Measurements from ENCODE around the gene FGFR2. TPM values are rescaled to one million over a fixed set of nuclear protein-coding genes. Genes with fewer than 3 reads are reported as not detected.
"Not testable (repeated sequence)": the region's sequence is repeated elsewhere in the genome, so short reads cannot be mapped to it uniquely, and the experiment has no call there.

Gene FGFR2
- polyA plus RNA-seq, 4 donors, result 1.1 to 31.2 (median 2.6) TPM

GRCh38 chr10:121525251-121526134 is 72.8 kb downstream of the FGFR2 start:
- FAIRE-seq, result no peak
- 39 to 57% (median 50%) methylated on average over 16 of the region's 16 CpGs for WGBS, 3 donors

DNA sequence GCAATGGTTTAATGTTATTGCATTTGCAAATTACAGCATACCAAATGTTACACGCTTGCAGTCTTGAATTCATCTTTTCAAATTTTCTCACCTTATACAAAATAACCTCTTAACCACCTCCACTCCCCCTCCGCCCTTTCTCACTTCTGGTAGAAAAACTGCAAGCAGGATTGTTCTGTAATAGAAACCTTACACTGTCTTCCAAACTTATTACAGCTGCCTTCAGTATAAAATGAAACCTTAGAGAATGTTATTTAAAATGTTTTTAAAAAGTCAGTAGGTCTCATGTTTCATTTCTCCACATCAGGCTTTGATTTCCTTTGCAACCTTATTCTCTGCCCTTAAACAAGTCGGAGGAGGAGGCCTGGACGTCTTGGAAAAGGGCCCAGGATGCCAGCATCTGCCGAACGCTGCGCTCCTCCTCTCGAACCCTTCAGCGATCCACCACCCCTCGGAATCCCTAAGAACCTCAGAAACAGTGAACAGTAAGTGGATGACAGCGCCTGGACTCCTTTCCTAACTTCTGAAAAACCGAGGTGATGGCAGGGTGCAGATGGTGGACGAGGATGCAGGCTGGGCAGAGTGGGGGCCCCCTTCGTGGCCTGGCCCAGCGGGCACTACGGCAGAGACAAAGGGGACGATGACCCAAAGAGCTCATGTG is 74.0 kb downstream of the FGFR2 start:
- Histone ChIP-seq H3K4me1 (ENCODE audit: control insufficient read depth in 3 of 3, insufficient read depth in 2 of 3, low read depth in 1 of 3, low read length in 2 of 3) (peaks cover 0 to 27% (median 3%) of the 10 kb centered on the region in 3 donors), H3K9me3 (ENCODE audit: control insufficient read depth in 2 of 2, insufficient read depth in 1 of 2, low read depth in 1 of 2, low read length in 1 of 2) (no peaks in the 10 kb centered on the region), H3K4me3 (ENCODE audit: low read depth in 1 of 3, low read length in 3 of 3) (no peak overlapping the region), H3K27me3 (ENCODE audit: control insufficient read depth in 3 of 3, insufficient read depth in 3 of 3, low read length in 3 of 3) (no peaks in the 10 kb centered on the region), H3K36me3 (ENCODE audit: control insufficient read depth in 3 of 3, insufficient read depth in 2 of 3, low read depth in 1 of 3, low read length in 3 of 3) (peaks cover 0 to 12% (median 0%) of the 10 kb centered on the region in 3 donors), H3K27ac (ENCODE audit: low read depth in 1 of 3, low read length in 2 of 3) (peak overlapping the region in 1 of 3 donors; percentile 4)
- 77 to 89% (median 79%) methylated on average over 17 of the region's 17 CpGs for WGBS, 3 donors
- FAIRE-seq (no peak), DNase-seq (no peak)

More at GRCh38 chr10:121525251-121526134, 72.8 kb downstream of the FGFR2 start:
- H3K9me3 ChIP-seq (ENCODE audit: control insufficient read depth in 2 of 2, insufficient read depth in 1 of 2, low read depth in 1 of 2, low read length in 1 of 2), result no peaks in the 10 kb centered on the region
- no peaks in the 10 kb centered on the region for H3K27me3 ChIP-seq (ENCODE audit: control insufficient read depth in 3 of 3, insufficient read depth in 3 of 3, low read length in 3 of 3)
- H3K4me1 ChIP-seq (ENCODE audit: control insufficient read depth in 3 of 3, insufficient read depth in 2 of 3, low read depth in 1 of 3, low read length in 2 of 3), result peaks cover 0 to 27% (median 3%) of the 10 kb centered on the region in 3 donors
- peak; percentile 12 to 42 for DNase-seq
- H3K4me3 ChIP-seq (ENCODE audit: low read depth in 1 of 3, low read length in 3 of 3), result no peak overlapping the region
- no peak overlapping the region for H3K27ac ChIP-seq (ENCODE audit: low read depth in 1 of 3, low read length in 2 of 3)
- H3K36me3 ChIP-seq (ENCODE audit: control insufficient read depth in 3 of 3, insufficient read depth in 2 of 3, low read depth in 1 of 3, low read length in 3 of 3), result peaks cover 0 to 8% (median 0%) of the 10 kb centered on the region in 3 donors

- no peaks in the 10 kb centered on the region for H3K9me3 ChIP-seq (ENCODE audit: control insufficient read depth in 2 of 2, insufficient read depth in 1 of 2, low read depth in 1 of 2, low read length in 1 of 2)
- H3K4me3 ChIP-seq (ENCODE audit: low read depth in 1 of 3, low read length in 3 of 3), result no peak overlapping the region
- WGBS, 3 donors, result 71 to 82% (median 75%) methylated on average over 1 of the region's 1 CpG
- H3K27me3 ChIP-seq (ENCODE audit: control insufficient read depth in 3 of 3, insufficient read depth in 3 of 3, low read length in 3 of 3), result no peaks in the 10 kb centered on the region
- H3K36me3 ChIP-seq (ENCODE audit: control insufficient read depth in 3 of 3, insufficient read depth in 2 of 3, low read depth in 1 of 3, low read length in 3 of 3), result peaks cover 0 to 19% (median 0%) of the 10 kb centered on the region in 3 donors
- FAIRE-seq (no peak), DNase-seq (no peak)
- peaks cover 0 to 27% (median 3%) of the 10 kb centered on the region in 3 donors for H3K4me1 ChIP-seq (ENCODE audit: control insufficient read depth in 3 of 3, insufficient read depth in 2 of 3, low read depth in 1 of 3, low read length in 2 of 3)
- peak overlapping the region in 1 of 3 donors; percentile 59 for H3K27ac ChIP-seq (ENCODE audit: low read depth in 1 of 3, low read length in 2 of 3)
Measured at GRCh38 chr10:121522831-121523230, 75.4 kb downstream of the FGFR2 start.

DNA sequence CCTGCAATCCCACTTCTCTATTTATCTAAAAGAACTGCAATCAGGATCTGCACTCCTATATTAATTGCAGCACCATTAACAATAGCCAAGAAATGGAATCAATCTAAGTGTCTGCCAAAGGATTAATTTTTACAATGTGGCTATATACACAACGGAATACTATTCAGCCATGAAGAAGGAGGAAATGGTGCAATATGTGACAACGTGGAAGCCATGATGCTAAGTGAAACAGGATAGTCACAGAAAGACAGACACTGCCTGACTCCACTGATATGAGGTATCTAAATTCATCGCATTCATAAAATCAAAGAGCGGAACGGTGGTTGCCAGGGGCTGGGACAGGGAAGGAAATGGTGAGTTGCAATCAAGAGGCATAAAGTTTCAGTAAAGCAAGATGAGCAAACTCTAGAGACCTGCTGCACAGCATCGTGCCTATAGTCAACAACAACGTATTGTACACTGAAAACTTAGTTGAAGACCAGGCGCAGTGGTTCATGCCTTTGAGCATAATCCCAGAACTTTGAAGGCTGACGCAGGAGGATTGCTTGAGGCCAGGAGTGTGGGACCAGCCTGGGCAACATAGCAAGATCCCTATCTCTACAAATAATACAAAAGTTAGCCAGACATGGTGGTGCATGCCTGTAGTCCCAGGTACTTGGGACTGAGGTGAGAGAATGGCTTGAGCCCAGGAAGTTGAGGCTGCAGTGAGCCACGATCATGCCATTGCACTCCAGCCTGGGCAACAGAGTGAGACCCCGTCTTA is 76.3 kb downstream of the FGFR2 start:
- Histone ChIP-seq H3K27ac (ENCODE audit: low read depth in 1 of 3, low read length in 2 of 3) (no peak overlapping the region), H3K4me1 (ENCODE audit: control insufficient read depth in 3 of 3, insufficient read depth in 2 of 3, low read depth in 1 of 3, low read length in 2 of 3) (peaks cover 0 to 27% (median 3%) of the 10 kb centered on the region in 3 donors), H3K27me3 (ENCODE audit: control insufficient read depth in 3 of 3, insufficient read depth in 3 of 3, low read length in 3 of 3) (no peaks in the 10 kb centered on the region), H3K9me3 (ENCODE audit: control insufficient read depth in 2 of 2, insufficient read depth in 1 of 2, low read depth in 1 of 2, low read length in 1 of 2) (no peaks in the 10 kb centered on the region), H3K4me3 (ENCODE audit: low read depth in 1 of 3, low read length in 3 of 3) (no peak overlapping the region), H3K36me3 (ENCODE audit: control insufficient read depth in 3 of 3, insufficient read depth in 2 of 3, low read depth in 1 of 3, low read length in 3 of 3) (peaks cover 0 to 24% (median 0%) of the 10 kb centered on the region in 3 donors)
- FAIRE-seq, result no peak
- WGBS, 3 donors, result 80 to 87% (median 84%) methylated on average over 11 of the region's 11 CpGs
- no peak for DNase-seq

- H3K27me3 ChIP-seq (ENCODE audit: control insufficient read depth in 3 of 3, insufficient read depth in 3 of 3, low read length in 3 of 3); FAIRE-seq; H3K27ac ChIP-seq (ENCODE audit: low read depth in 1 of 3, low read length in 2 of 3); H3K9me3 ChIP-seq (ENCODE audit: control insufficient read depth in 2 of 2, insufficient read depth in 1 of 2, low read depth in 1 of 2, low read length in 1 of 2); H3K4me3 ChIP-seq (ENCODE audit: low read depth in 1 of 3, low read length in 3 of 3); DNase-seq: not testable (repeated sequence)
- Histone ChIP-seq H3K36me3 (ENCODE audit: control insufficient read depth in 3 of 3, insufficient read depth in 2 of 3, low read depth in 1 of 3, low read length in 3 of 3) (peaks cover 0 to 18% (median 0%) of the 10 kb centered on the region in 3 donors), H3K4me1 (ENCODE audit: control insufficient read depth in 3 of 3, insufficient read depth in 2 of 3, low read depth in 1 of 3, low read length in 2 of 3) (peaks cover 0 to 23% (median 3%) of the 10 kb centered on the region in 3 donors)
- WGBS, 3 donors, result 93 to 94% (median 94%) methylated on average over 6 of the region's 6 CpGs
Measured at GRCh38 chr10:121520526-121520925, 77.7 kb downstream of the FGFR2 start.

DNA sequence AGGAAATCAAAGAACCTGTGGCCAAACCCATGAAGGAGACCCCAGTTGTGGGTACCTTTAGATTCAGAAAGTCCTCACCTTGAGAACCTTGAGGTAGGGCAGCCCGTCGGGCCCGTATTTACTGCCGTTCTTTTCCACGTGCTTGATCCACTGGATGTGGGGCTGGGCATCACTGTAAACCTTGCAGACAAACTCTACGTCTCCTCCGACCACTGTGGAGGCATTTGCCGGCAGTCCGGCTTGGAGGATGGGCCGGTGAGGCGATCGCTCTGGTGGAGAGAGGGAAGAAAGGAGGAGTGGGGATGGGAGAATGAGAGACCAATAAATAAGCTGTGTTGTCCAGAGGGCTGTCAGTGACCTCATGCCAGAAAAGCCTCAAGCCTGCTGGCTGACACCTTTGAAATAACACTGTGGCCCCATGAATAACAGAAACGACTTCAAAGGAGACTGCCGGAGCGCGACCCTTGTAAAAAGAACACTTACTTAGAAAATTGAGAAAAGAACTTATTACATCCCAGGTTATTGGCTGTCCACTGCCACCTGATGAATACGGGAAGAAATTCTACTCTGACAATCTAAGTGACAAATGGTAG is 78.2 kb downstream of the FGFR2 start:
- Histone ChIP-seq H3K36me3 (ENCODE audit: control insufficient read depth in 3 of 3, insufficient read depth in 2 of 3, low read depth in 1 of 3, low read length in 3 of 3) (peaks cover 0 to 21% (median 0%) of the 10 kb centered on the region in 3 donors), H3K4me3 (ENCODE audit: low read depth in 1 of 3, low read length in 3 of 3) (no peak overlapping the region), H3K27ac (ENCODE audit: low read depth in 1 of 3, low read length in 2 of 3) (no peak overlapping the region), H3K4me1 (ENCODE audit: control insufficient read depth in 3 of 3, insufficient read depth in 2 of 3, low read depth in 1 of 3, low read length in 2 of 3) (peaks cover 0 to 18% (median 3%) of the 10 kb centered on the region in 3 donors), H3K9me3 (ENCODE audit: control insufficient read depth in 2 of 2, insufficient read depth in 1 of 2, low read depth in 1 of 2, low read length in 1 of 2) (no peaks in the 10 kb centered on the region), H3K27me3 (ENCODE audit: control insufficient read depth in 3 of 3, insufficient read depth in 3 of 3, low read length in 3 of 3) (no peaks in the 10 kb centered on the region)
- no peak for FAIRE-seq
- DNase-seq, result no peak
- 84 to 90% (median 84%) methylated on average over 17 of the region's 17 CpGs for WGBS, 3 donors

DNA sequence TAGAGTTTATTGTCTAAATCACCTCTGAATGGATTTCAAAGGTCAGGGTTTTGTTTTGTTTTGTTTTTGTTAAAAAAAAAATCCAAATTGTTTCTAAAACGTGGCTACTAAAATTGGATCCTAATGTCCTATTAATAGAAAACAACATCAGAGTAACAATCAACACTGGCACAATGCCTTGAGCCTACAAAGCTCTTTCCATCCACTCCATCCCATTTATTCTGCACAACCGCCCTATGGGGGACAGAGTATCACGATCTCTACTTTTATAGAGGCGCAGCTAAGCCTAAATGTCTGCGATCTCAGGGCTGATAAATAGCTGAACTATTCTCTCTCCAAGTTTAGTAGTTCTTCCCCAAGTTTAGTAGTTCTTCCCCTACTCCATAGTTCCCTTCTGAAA is 78.8 kb downstream of the FGFR2 start:
- Histone ChIP-seq H3K4me3 (ENCODE audit: low read depth in 1 of 3, low read length in 3 of 3) (no peak overlapping the region), H3K36me3 (ENCODE audit: control insufficient read depth in 3 of 3, insufficient read depth in 2 of 3, low read depth in 1 of 3, low read length in 3 of 3) (peaks cover 0 to 24% (median 0%) of the 10 kb centered on the region in 3 donors), H3K27me3 (ENCODE audit: control insufficient read depth in 3 of 3, insufficient read depth in 3 of 3, low read length in 3 of 3) (no peaks in the 10 kb centered on the region), H3K4me1 (ENCODE audit: control insufficient read depth in 3 of 3, insufficient read depth in 2 of 3, low read depth in 1 of 3, low read length in 2 of 3) (peaks cover 0 to 13% (median 0%) of the 10 kb centered on the region in 3 donors), H3K27ac (ENCODE audit: low read depth in 1 of 3, low read length in 2 of 3) (no peak overlapping the region), H3K9me3 (ENCODE audit: control insufficient read depth in 2 of 2, insufficient read depth in 1 of 2, low read depth in 1 of 2, low read length in 1 of 2) (no peaks in the 10 kb centered on the region)
- FAIRE-seq (no peak), DNase-seq (no peak)
- WGBS, 3 donors, result 58 to 60% (median 60%) methylated on average over 5 of the region's 5 CpGs

Measured in small intestine (tissue), 7 donors.